H1 (cell line): ENCODE data around the gene DUSP10. TPM values are rescaled to one million over a fixed set of nuclear protein-coding genes. Genes with fewer than 3 reads are reported as not detected.

ENCODE experiments used
- CTCF ChIA-PET: fragments of 300-600 bp; sonication (Branson Sonifier 250); formaldehyde crosslinking; loops from one replicate; lab custom pipeline; 2021; ENCODE audit not compliant: partially characterized antibody; lab: Charles Lee
- POLR2A ChIA-PET: fragments of 300-600 bp; sonication (Branson Sonifier 250); formaldehyde crosslinking; loops from one replicate; lab custom pipeline; 2021; ENCODE audit warnings: inconsistent platforms; ENCODE audit not compliant: partially characterized antibody; lab: Charles Lee
- DNase-seq, 2 experiments: peaks; one replicate each; pipeline versions ENCODE4 v3.0.0 to v3.0.0-alpha.2; 2010 to 2022; ENCODE audit warnings: low spot score in 2 of 2, low read depth in 1 of 2, mixed read lengths in 1 of 2
- FAIRE-seq: peaks from 2 replicates; lab custom pipeline; 2011; peaks lifted over from hg19 to GRCh38; lab: Jason Lieb, UNC
- H2AFZ ChIP-seq: 2 replicates; pipeline ENCODE4 v1.8.1; 2012; ENCODE audit warnings: low read length, inconsistent platforms
- H2AK5ac ChIP-seq: 2 replicates; pipeline ENCODE4 v1.6.1; 2013; ENCODE audit warnings: low read depth, low read length
- H2BK120ac ChIP-seq: replicated peaks from 2 replicates; pipeline ENCODE3; 2013; ENCODE audit warnings: low read depth, low read length, inconsistent platforms
- H2BK12ac ChIP-seq: 2 replicates; pipeline ENCODE4 v1.6.1; 2013; ENCODE audit warnings: low read depth, low read length
- H2BK15ac ChIP-seq: 2 replicates; pipeline ENCODE4 v1.6.1; 2013; ENCODE audit warnings: low read length
- H2BK20ac ChIP-seq: 2 replicates; pipeline ENCODE4 v1.6.1; 2013; ENCODE audit warnings: low read length
- H2BK5ac ChIP-seq: 2 replicates; pipeline ENCODE4 v1.6.1; 2013; ENCODE audit warnings: low read depth, low read length
- H3K14ac ChIP-seq: 2 replicates; pipeline ENCODE4 v1.6.1; 2013; ENCODE audit warnings: inconsistent platforms; ENCODE audit not compliant: insufficient read length
- H3K18ac ChIP-seq: 2 replicates; pipeline ENCODE4 v1.6.1; 2013; ENCODE audit warnings: low read length; ENCODE audit errors: extremely low read depth
- H3K23ac ChIP-seq: 2 replicates; pipeline ENCODE4 v1.6.1; 2013; ENCODE audit warnings: inconsistent platforms; ENCODE audit not compliant: insufficient read length
- H3K23me2 ChIP-seq: 2 replicates; pipeline ENCODE4 v1.6.1; 2013; ENCODE audit warnings: low read depth, low read length
- H3K27ac ChIP-seq: 2 replicates; pipeline ENCODE4 v1.6.1; 2011; ENCODE audit warnings: low read depth, low read length, inconsistent platforms
- H3K27me3 ChIP-seq, 4 experiments: replicated peaks in 1 of 4; 1 replicate in 1 of 4; 2 replicates in 3 of 4; pipeline versions ENCODE4 v1.6.1 to v1.8.1; 2011 to 2013; ENCODE audit warnings: low read length in 3 of 4, mild to moderate bottlenecking in 3 of 4, inconsistent platforms in 2 of 4, mixed read lengths in 2 of 4, moderate library complexity in 1 of 4; ENCODE audit not compliant: control insufficient read depth in 3 of 4, insufficient read depth in 3 of 4; ENCODE audit errors: extremely low read depth in 1 of 4
- H3K36me3 ChIP-seq, 4 experiments: 2 replicates each; pipeline versions ENCODE4 v1.6.1 to v1.8.1; 2011 to 2013; ENCODE audit warnings: mild to moderate bottlenecking in 4 of 4, low read length in 3 of 4, moderate library complexity in 2 of 4, control low read depth in 1 of 4, inconsistent platforms in 1 of 4; ENCODE audit not compliant: insufficient read depth in 4 of 4, control insufficient read depth in 2 of 4
- H3K4ac ChIP-seq: replicated peaks from 2 replicates; pipeline ENCODE3; 2013; ENCODE audit warnings: low read length, low read depth, mixed read lengths, inconsistent platforms; ENCODE audit not compliant: insufficient read length
- H3K4me1 ChIP-seq, 4 experiments: replicated peaks in 1 of 4; 1 replicate in 1 of 4; 2 replicates in 3 of 4; pipeline versions ENCODE4 v1.6.1 to v1.8.1; 2011 to 2013; ENCODE audit warnings: low read length in 3 of 4, inconsistent platforms in 2 of 4, mixed read lengths in 1 of 4; ENCODE audit not compliant: insufficient read depth in 4 of 4, control insufficient read depth in 3 of 4
- H3K4me2 ChIP-seq, 2 experiments: 2 replicates each; pipeline versions ENCODE4 v1.6.1 to v1.8.1; 2011 to 2013; ENCODE audit warnings: low read depth in 2 of 2, low read length in 2 of 2, control low read depth in 1 of 2, inconsistent platforms in 1 of 2, mild to moderate bottlenecking in 1 of 2; ENCODE audit not compliant: insufficient read depth in 1 of 2
- H3K4me3 ChIP-seq, 4 experiments: fragments of 200-600, 300-600 bp in 1 of 4; sonication (generic), shearing (Covaris generic), sonication (Bioruptor Twin) in 1 of 4; 2 replicates each; pipeline versions ENCODE4 v1.5.1 to v1.8.1; 2011 to 2016; ENCODE audit warnings: low read length in 4 of 4, low read depth in 3 of 4, control low read depth in 2 of 4, inconsistent platforms in 2 of 4, mild to moderate bottlenecking in 2 of 4, mixed read lengths in 1 of 4, moderate library complexity in 1 of 4; ENCODE audit not compliant: insufficient read depth in 2 of 4; ENCODE audit errors: extremely low read depth in 1 of 4
- H3K56ac ChIP-seq: replicated peaks from 2 replicates; pipeline ENCODE3; 2013; ENCODE audit warnings: low read depth, mild to moderate bottlenecking, mixed read lengths, low read length, inconsistent platforms; ENCODE audit not compliant: insufficient read length
- H3K79me1 ChIP-seq: 2 replicates; pipeline ENCODE4 v1.6.1; 2013; ENCODE audit warnings: low read depth, low read length, control low read depth
- H3K79me2 ChIP-seq, 2 experiments: 2 replicates each; pipeline versions ENCODE4 v1.6.1 to v1.8.1; 2012 to 2013; ENCODE audit warnings: low read length in 2 of 2, mild to moderate bottlenecking in 2 of 2, inconsistent platforms in 1 of 2; ENCODE audit not compliant: insufficient read depth in 2 of 2, control insufficient read depth in 1 of 2
- H3K9ac ChIP-seq, 4 experiments: replicated peaks in 1 of 4; 1 replicate in 1 of 4; 2 replicates in 3 of 4; pipeline versions ENCODE4 v1.6.1 to v1.8.1; 2011 to 2013; ENCODE audit warnings: low read depth in 3 of 4, low read length in 3 of 4, control low read depth in 2 of 4, mild to moderate bottlenecking in 2 of 4, moderate library complexity in 2 of 4, inconsistent platforms in 1 of 4; ENCODE audit errors: extremely low read depth in 1 of 4
- H3K9me3 ChIP-seq, 2 experiments: 2 replicates each; pipeline versions ENCODE4 v1.6.1 to v1.8.1; 2012 to 2013; ENCODE audit warnings: mild to moderate bottlenecking in 2 of 2, moderate library complexity in 2 of 2, control low read depth in 1 of 2, inconsistent platforms in 1 of 2, low read depth in 1 of 2, low read length in 1 of 2, mixed read lengths in 1 of 2; ENCODE audit not compliant: insufficient read depth in 2 of 2
- H4K20me1 ChIP-seq, 2 experiments: replicated peaks in 1 of 2; 2 replicates each; pipeline versions ENCODE3 to v1.8.1; 2011 to 2013; ENCODE audit warnings: inconsistent platforms in 2 of 2, low read length in 2 of 2, mild to moderate bottlenecking in 1 of 2; ENCODE audit not compliant: insufficient read depth in 2 of 2, control insufficient read depth in 1 of 2
- H4K5ac ChIP-seq: 2 replicates; pipeline ENCODE4 v1.6.1; 2013; ENCODE audit warnings: low read length, low read depth, mixed read lengths, inconsistent platforms; ENCODE audit not compliant: insufficient read length
- H4K8ac ChIP-seq: 2 replicates; pipeline ENCODE4 v1.8.0; 2013; ENCODE audit warnings: mild to moderate bottlenecking, moderate library complexity, low read length, inconsistent platforms; ENCODE audit not compliant: insufficient read depth; ENCODE audit errors: extremely low read depth
- H4K91ac ChIP-seq: replicated peaks from 2 replicates; pipeline ENCODE3; 2013; ENCODE audit warnings: low read length, mixed read lengths, inconsistent platforms; ENCODE audit not compliant: insufficient read length
- CHD2 ChIP-seq: IDR thresholded peaks from 2 replicates; pipeline ENCODE4 v1.6.1; 2012; ENCODE audit warnings: low read length, improper control_type of control experiment
- JUND ChIP-seq: IDR thresholded peaks from 2 replicates; pipeline ENCODE4 v1.6.1; 2011; ENCODE audit warnings: mild to moderate bottlenecking, improper control_type of control experiment, low read length
- TCF12 ChIP-seq: IDR thresholded peaks from 2 replicates; pipeline ENCODE4 v1.6.1; 2011; ENCODE audit warnings: low read depth, mild to moderate bottlenecking, low read length
- whole genome bisulfite sequencing, 2 experiments: shearing (Covaris generic) in 1 of 2; methylation state at CpG; one replicate each; pipeline versions ENCODE4 v1.1.6 to v1.1.7; 2013 to 2015; ENCODE audit warnings: low lambda C conversion rate in 2 of 2, mixed read lengths in 2 of 2, inconsistent platforms in 1 of 2, low coverage in 1 of 2, missing lambda C conversion rate in 1 of 2; ENCODE audit not compliant: insufficient replicate concordance in 2 of 2, insufficient coverage in 1 of 2, insufficient read length in 1 of 2; ENCODE audit errors: extremely low coverage in 1 of 2, missing lambda C conversion rate in 1 of 2; 5-methylcytosine and 5-hydroxymethylcytosine counted together
- polyA plus RNA-seq, 7 experiments: library from polyadenylated mRNA; depleted of rRNA in 3 of 7; stranded (reverse) in 5 of 7; unstranded in 2 of 7; fragments of >200 nt in 5 of 7; fragments of 200-250 nt in 2 of 7; gene quantifications; 1 replicate in 5 of 7; 2 replicates in 1 of 7; 4 replicates in 1 of 7; pipeline versions ENCODE4 v1.2.1 to v1.2.3, GENCODE V29; 2011 to 2013; ENCODE audit warnings: missing spikeins in 2 of 7, mixed read lengths in 2 of 7
- total RNA-seq: library from RNA; stranded (reverse); fragmentation: NEBNext Ultra II Directional; extraction: Animal tissue kit (Norgen Biotek cat#: 25700); gene quantifications from 2 replicates; pipeline ENCODE4 v1.2.1, GENCODE V29; 2021

Gene DUSP10
- total and polyA plus RNA-seq, 2 of the 8 experiments (the other 6 are each of a cell fraction or from before 2014, with no cell fraction given) = 1.2 TPM

DNA sequence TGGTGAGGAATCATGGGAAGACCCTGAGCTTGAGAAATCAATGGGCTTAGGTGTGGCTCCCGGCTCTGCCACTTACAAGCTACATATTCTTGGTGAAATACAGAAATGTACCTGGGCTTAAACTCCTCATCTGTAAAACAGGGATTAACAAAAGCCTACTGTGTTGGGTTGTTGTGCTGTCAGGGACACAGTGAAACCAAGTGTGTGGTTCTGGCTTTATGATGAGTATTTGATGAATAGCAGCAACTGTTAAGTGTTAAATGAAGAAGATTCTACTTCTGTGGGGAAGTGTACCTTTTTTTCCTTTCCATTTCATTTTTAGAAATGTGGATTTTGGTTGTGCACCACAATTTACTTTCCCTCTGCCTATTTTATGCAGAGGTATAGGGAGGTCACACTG is 41.1 kb upstream of the DUSP10 start:
- H3K4me3 ChIP-seq = no peak overlapping the region
- H4K20me1 ChIP-seq = no peaks in the 10 kb centered on the region
- no peak overlapping the region for H3K27ac ChIP-seq
- no peak overlapping the region for H2BK15ac ChIP-seq
- H2BK5ac ChIP-seq = no peak overlapping the region
- H3K4ac ChIP-seq = no peak overlapping the region
- no peaks in the 10 kb centered on the region for H3K4me1 ChIP-seq
- H4K91ac ChIP-seq = no peak overlapping the region
- ChIA-PET POLR2A (no interaction called here), CTCF (interaction anchor here (0.6 kb wide), 1 partner anchor 759 kb away, joined by 3 read pairs; no protein-coding TSS in a partner anchor)
- no peaks in the 10 kb centered on the region for H3K79me2 ChIP-seq
- 100% methylated on average over 1 of the region's 1 CpG; no CpG with 5 or more reads in 1 of the 2 experiments for WGBS, 2 experiments
- H3K4me2 ChIP-seq = no peak overlapping the region
- H3K18ac ChIP-seq = no peak overlapping the region
- H4K8ac ChIP-seq = no peak overlapping the region
- H3K9ac ChIP-seq = no peak overlapping the region
- no peak overlapping the region for H3K23ac ChIP-seq
- H4K5ac ChIP-seq = no peak overlapping the region
- H2BK120ac ChIP-seq = no peak overlapping the region
- no peak overlapping the region for H2AK5ac ChIP-seq
- H3K36me3 ChIP-seq = no peaks in the 10 kb centered on the region
- no peak for DNase-seq
- no peaks in the 10 kb centered on the region for H3K79me1 ChIP-seq
- no peak overlapping the region for H2AFZ ChIP-seq
- no peak overlapping the region for H2BK12ac ChIP-seq
- no peaks in the 10 kb centered on the region for H3K9me3 ChIP-seq
- no peak overlapping the region for H3K14ac ChIP-seq
- H3K27me3 ChIP-seq = no peaks in the 10 kb centered on the region
- H3K56ac ChIP-seq = no peak overlapping the region
- H3K23me2 ChIP-seq = no peaks in the 10 kb centered on the region
- FAIRE-seq = no peak
- no peak overlapping the region for H2BK20ac ChIP-seq
- TF ChIP-seq JUND (no peak), TCF12 (no peak), CHD2 (no peak)
